Measurements from ENCODE around the gene SHLD1.
"Not testable (repeated sequence)": the region's sequence is repeated elsewhere in the genome, so short reads cannot be mapped to it uniquely, and the experiment has no call there.

Gene SHLD1

GRCh38 chr20:5714261-5715041 lies 35.8 kb upstream of the SHLD1 start:
- no peak for DNase-seq (ENCODE audit: low read depth)
- H3K4me3 ChIP-seq (ENCODE audit: control insufficient read depth, low read depth, low read length): no peak overlapping the region
- TF ChIP-seq CTCF (IDR thresholded peaks at IDR 0.05; ENCODE audit: control insufficient read depth, insufficient read depth, low read depth, low read length, missing control alignments): no peak

DNA sequence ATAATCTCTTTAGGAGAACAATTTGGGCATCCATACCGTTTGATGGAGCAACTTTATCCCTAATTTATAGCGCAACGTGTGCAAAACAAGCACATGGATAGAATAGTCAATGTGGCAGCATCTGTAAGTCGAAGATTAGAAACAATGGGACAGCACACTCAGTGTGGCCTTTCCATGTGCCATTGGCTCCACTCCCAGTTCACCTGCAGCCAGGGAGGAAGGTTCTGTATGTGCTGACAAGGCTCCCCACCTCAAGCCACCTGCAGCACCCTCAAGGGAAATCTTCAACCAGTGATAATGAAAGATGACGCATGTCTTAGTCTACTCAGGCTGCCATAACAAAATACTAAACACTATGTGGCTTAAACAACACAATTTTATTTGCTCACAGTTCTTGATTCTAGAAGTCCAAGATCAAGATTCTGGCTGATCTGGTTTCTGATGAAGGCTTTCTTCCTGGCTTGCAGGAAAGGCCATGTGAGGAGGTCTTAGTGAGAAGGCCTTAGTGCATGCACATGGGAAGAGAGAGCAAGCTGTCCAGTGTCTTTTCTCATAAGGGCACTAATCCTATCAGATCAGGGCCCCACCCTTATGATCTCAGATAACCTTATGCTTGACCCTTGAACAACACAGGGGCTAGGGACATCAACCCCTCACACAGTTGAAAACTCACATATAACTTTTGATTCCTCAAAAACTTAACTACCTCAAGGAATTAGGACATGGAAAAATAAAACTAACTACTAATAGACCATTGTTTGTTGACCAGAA lies 34.9 kb upstream of the SHLD1 start:
- DNase-seq (ENCODE audit: low read depth): no peak
- H3K4me3 ChIP-seq (ENCODE audit: control insufficient read depth, low read depth, low read length): no peak overlapping the region
- no peak for TF ChIP-seq CTCF (IDR thresholded peaks at IDR 0.05; ENCODE audit: control insufficient read depth, insufficient read depth, low read depth, low read length, missing control alignments)

DNA sequence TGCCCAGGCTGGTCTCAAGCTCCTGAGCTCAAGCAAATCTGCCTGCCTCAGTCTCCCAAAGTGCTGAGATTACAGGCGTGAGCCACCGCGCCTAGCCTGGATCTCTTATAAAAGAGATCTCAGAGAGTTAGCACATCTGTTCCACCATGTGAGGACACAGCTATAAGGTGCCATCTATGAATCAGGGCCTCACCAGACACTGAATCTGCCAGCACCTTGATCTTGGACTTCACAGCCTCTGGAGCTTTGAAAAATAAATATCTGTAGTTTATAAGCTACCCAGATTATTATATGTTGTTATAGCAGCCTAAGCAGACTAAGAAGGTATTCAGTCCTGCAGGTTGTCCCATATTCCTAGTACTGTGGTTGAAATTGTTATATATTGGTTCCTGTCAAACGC lies 33.2 kb upstream of the SHLD1 start:
- TF ChIP-seq CTCF (IDR thresholded peaks at IDR 0.05; ENCODE audit: control insufficient read depth, insufficient read depth, low read depth, low read length, missing control alignments): no peak
- H3K4me3 ChIP-seq (ENCODE audit: control insufficient read depth, low read depth, low read length): no peak overlapping the region
- DNase-seq (ENCODE audit: low read depth): no peak

DNA sequence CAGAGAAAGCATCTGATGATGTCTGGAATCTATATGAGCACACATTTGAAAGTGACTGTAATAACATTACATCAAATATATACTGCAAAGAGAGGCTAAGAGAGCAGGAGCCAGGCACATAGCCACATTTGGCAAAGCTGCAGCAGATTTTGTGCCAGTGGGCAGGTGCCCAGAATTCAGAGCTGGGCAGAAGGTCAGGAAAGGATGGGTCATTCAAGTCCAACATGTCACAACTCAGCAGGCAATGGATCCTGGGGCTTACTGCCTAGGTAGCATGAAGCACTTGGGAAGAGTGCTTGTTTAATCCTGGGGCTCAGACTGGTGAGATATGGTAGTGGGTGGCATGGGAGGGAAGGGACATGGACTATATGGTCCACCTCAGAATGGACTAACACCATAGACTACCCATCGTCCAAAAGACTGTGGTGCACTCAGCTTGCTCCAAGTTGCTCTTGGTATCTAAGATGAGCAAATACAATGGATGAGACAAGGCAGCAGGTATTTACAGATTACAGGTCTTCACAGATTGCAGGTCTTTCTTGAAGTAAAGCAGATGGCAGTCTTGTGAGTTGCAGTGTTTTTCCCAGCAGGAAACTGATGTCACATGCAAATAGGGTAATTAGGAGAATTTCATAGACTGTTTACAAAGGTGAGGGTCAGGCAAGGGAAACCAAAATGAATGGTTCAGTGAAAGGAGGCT lies 31.2 kb upstream of the SHLD1 start:
- DNase-seq (ENCODE audit: low read depth): no peak
- H3K4me3 ChIP-seq (ENCODE audit: control insufficient read depth, low read depth, low read length): no peak overlapping the region
- TF ChIP-seq CTCF (IDR thresholded peaks at IDR 0.05; ENCODE audit: control insufficient read depth, insufficient read depth, low read depth, low read length, missing control alignments): no peak

DNA sequence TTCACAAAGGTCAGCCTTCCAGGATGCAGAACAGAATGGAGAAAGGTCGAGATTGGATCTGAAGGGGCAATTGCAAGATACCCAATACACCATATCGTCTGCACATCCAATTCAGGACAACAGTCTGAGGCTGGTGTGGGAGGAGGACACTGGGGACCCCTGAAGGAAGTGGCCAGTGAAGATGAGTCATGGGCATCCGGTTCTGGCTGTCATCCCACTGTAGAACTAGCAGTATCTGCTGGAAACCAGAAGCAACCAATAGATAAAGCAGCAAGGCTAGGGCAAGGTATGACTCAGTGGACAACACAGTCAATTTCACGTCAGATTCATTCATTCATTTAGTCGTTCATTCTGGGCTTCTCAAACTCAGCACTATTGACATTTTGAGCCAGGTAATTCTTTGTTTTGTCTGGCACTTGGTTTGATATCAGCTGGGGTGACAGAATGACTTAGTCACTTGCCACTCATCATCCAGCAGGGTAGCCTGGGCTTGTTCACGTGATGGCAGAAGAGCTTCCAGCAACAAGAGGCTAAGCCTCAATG lies 30.3 kb upstream of the SHLD1 start:
- no peak overlapping the region for H3K4me3 ChIP-seq (ENCODE audit: control insufficient read depth, low read depth, low read length)
- no peak for TF ChIP-seq CTCF (IDR thresholded peaks at IDR 0.05; ENCODE audit: control insufficient read depth, insufficient read depth, low read depth, low read length, missing control alignments)
- DNase-seq (ENCODE audit: low read depth): no peak

DNA sequence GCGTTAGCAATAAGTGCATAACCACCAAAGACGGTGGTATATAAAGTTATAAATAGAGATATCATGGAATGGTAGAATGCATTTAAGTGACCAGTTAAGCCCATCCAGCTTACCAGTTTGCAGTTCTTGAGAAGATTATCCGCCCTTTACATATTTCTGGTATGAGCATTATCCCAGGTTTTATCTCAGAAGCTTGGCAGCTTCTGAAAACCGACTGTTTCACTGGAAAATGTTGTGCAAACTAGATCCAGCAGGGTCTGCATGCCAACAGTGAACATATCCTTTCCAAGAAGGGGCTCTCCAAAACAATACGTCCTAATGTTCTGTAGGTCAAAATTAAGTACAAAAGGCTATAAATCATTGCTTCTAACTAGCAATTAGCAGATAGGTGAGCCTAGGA lies 29.5 kb upstream of the SHLD1 start:
- DNase-seq (ENCODE audit: low read depth): no peak
- no peak for TF ChIP-seq CTCF (IDR thresholded peaks at IDR 0.05; ENCODE audit: control insufficient read depth, insufficient read depth, low read depth, low read length, missing control alignments)
- no peak overlapping the region for H3K4me3 ChIP-seq (ENCODE audit: control insufficient read depth, low read depth, low read length)

DNA sequence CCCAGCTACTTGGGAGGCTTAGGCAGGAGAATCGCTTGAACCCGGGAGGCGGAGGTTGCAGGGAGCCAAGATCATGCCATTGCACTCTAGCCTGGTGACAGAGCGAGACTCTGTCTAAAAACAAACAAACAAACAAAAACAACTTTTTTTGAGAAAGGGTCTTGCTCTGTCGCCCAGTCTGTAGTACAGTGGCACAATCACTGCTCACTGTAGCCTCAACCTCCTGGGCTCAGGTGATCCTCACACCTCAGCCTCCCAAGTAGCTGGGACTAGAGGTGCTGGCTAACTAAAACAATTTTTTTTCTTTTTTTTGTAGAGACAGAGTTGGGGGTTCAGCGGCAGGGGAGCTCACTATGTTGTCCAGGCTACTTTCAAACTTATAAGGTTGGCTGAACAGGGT lies 28.8 kb upstream of the SHLD1 start:
- not testable (repeated sequence) for DNase-seq (ENCODE audit: low read depth); H3K4me3 ChIP-seq (ENCODE audit: control insufficient read depth, low read depth, low read length)
